ENCODE measurements around the gene RASSF3.
"Not testable (repeated sequence)": the region's sequence is repeated elsewhere in the genome, so short reads cannot be mapped to it uniquely, and the experiment has no call there.

Gene RASSF3

GRCh38 chr12:64688715-64689114 lies 78.4 kb downstream of the RASSF3 start:
- no peak for TF ChIP-seq CTCF (IDR thresholded peaks at IDR 0.05; ENCODE audit: low read length, missing control alignments)
- no peak overlapping the region for H3K4me3 ChIP-seq (replicated peaks; ENCODE audit: low read depth, low read length)

GRCh38 chr12:64690236-64690635 lies 79.9 kb downstream of the RASSF3 start:
- DNase-seq (ENCODE audit: low read depth); H3K4me3 ChIP-seq (replicated peaks; ENCODE audit: low read depth, low read length): not testable (repeated sequence)

More at GRCh38 chr12:64688715-64689114, 78.4 kb downstream of the RASSF3 start:
- no peak for DNase-seq (ENCODE audit: low read depth)

- DNase-seq (ENCODE audit: low read depth), result no peak
- no peak for TF ChIP-seq CTCF (IDR thresholded peaks at IDR 0.05; ENCODE audit: low read length, missing control alignments)
- no peak overlapping the region for H3K4me3 ChIP-seq (replicated peaks; ENCODE audit: low read depth, low read length)
Measured at GRCh38 chr12:64691227-64691794, 81.0 kb downstream of the RASSF3 start.

- TF ChIP-seq CTCF (IDR thresholded peaks at IDR 0.05; ENCODE audit: low read length, missing control alignments), result no peak
- DNase-seq (ENCODE audit: low read depth), result no peak
- no peak overlapping the region for H3K4me3 ChIP-seq (replicated peaks; ENCODE audit: low read depth, low read length)
Measured at GRCh38 chr12:64691795-64692583, 81.7 kb downstream of the RASSF3 start.

GRCh38 chr12:64694130-64695040 lies 84.1 kb downstream of the RASSF3 start:
- no peak for TF ChIP-seq CTCF (IDR thresholded peaks at IDR 0.05; ENCODE audit: low read length, missing control alignments)
- H3K4me3 ChIP-seq (replicated peaks; ENCODE audit: low read depth, low read length), result no peak overlapping the region
- DNase-seq (ENCODE audit: low read depth), result no peak

GRCh38 chr12:64695550-64695949 lies 85.3 kb downstream of the RASSF3 start:
- H3K4me3 ChIP-seq (replicated peaks; ENCODE audit: low read depth, low read length), result no peak overlapping the region
- no peak for TF ChIP-seq CTCF (IDR thresholded peaks at IDR 0.05; ENCODE audit: low read length, missing control alignments)
- no peak for DNase-seq (ENCODE audit: low read depth)

Data from fibroblast of pulmonary artery (primary cell).